ENCODE measurements around the gene KIAA0040. TPM values are rescaled to one million over a fixed set of nuclear protein-coding genes. Genes with fewer than 3 reads are reported as not detected.

The KIAA0040 gene
- total and polyA plus RNA-seq, 10 of the 15 experiments (the other 5 are each of a cell fraction or from before 2014, with no cell fraction given), result 7.6 to 47.7 (median 23.5) TPM

DNA sequence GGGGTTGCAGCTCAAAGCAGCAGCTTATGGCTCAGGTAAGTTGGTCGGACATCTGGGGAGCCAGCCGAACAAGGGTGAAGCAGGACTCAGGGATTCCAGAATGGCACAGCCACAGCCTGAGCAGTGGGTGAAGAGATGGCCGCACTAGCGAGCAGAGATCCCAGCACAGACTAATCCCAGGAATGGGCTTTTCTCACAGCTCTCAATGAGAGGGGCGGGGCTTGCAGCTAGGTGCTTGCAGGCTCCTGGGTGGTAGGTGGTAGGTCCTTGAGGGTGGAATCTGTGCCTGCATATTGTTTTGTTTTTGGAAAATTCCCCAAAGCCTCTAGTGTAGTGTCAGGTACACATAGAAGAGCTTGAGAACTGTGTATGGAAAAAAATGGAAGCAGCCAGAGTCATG, 9.0 kb downstream of the KIAA0040 start:
- in situ Hi-C loops (cut with MboI), result no loop called here
- no peaks in the 10 kb centered on the region for H3K9me3 ChIP-seq (replicated peaks; ENCODE audit: control insufficient read depth, insufficient read depth, low read length)
- 99% methylated on average over 5 of the region's 5 CpGs for WGBS (ENCODE audit: insufficient coverage, insufficient replicate concordance, low lambda C conversion rate, missing lambda C conversion rate)
- H3K9ac ChIP-seq (ENCODE audit: control insufficient read depth, insufficient read depth, low read length), result no peak overlapping the region
- no peak overlapping the region for H3K27ac ChIP-seq (ENCODE audit: control insufficient read depth, insufficient read depth)
- H3K79me2 ChIP-seq (ENCODE audit: control insufficient read depth, insufficient read depth, low read length), result peaks cover 29% of the 10 kb centered on the region
- RAD21 ChIA-PET (ENCODE audit: unreplicated experiment), result interaction anchor here (1.1 to 1.5 kb wide), 3 partner anchors 10 to 32 kb away, joined by 3 to 4 read pairs (median 3); no protein-coding TSS in a partner anchor
- DNase-seq (ENCODE audit: low read depth, low spot score) (no peak), ATAC-seq (no peak), FAIRE-seq (no peak)
- H2AFZ ChIP-seq (ENCODE audit: control insufficient read depth, low read depth, low read length), result no peak overlapping the region
- no peak overlapping the region for H3K4me3 ChIP-seq
- H4K20me1 ChIP-seq (ENCODE audit: control insufficient read depth, insufficient read depth), result no peaks in the 10 kb centered on the region
- no TSS peak for BruUV-seq (replicated peaks)
- POLR2A ChIA-PET, result interaction anchor here (1.1 kb wide), 1 partner anchor 9 kb away, joined by 3 read pairs; no protein-coding TSS in a partner anchor
- SMC1A ChIA-PET (ENCODE audit: uncharacterized antibody, unreplicated experiment), result interaction anchor here (0.8 to 1.1 kb wide), 5 partner anchors 8 to 137 kb away, joined by 3 read pairs; no protein-coding TSS in a partner anchor
- H3K36me3 ChIP-seq (ENCODE audit: control insufficient read depth in 2 of 2, insufficient read depth in 2 of 2, low read length in 1 of 2), result peaks cover 1 to 5% of the 10 kb centered on the region in 2 experiments; a peak in 3 of 4 replicates
- CTCF ChIA-PET, result interaction anchor here (1.0 to 1.7 kb wide), 4 partner anchors 29 to 138 kb away, joined by 3 to 8 read pairs (median 5); no protein-coding TSS in a partner anchor
- intact Hi-C loops (cut with micrococcal nuclease; ENCODE audit: unreplicated experiment), result no loop called here
- H3K4me2 ChIP-seq (ENCODE audit: control insufficient read depth, insufficient read depth), result no peak overlapping the region
- H3K27me3 ChIP-seq (replicated peaks in 1 of 2; ENCODE audit: control insufficient read depth in 2 of 2, insufficient read depth in 2 of 2, low read length in 1 of 2), result no peaks in the 10 kb centered on the region
- peaks cover 26% of the 10 kb centered on the region for H3K4me1 ChIP-seq (ENCODE audit: control insufficient read depth, insufficient read depth, low read length)
- TF ChIP-seq IRF4 (IDR thresholded peaks at IDR 0.05; ENCODE audit: low read depth, low read length) (no peak), RELA (IDR thresholded peaks at IDR 0.05; ENCODE audit: borderline replicate concordance, partially characterized antibody) (no peak), SMC3 (IDR thresholded peaks at IDR 0.05; ENCODE audit: borderline replicate concordance, low read length) (no peak), CBX5 (IDR thresholded peaks at IDR 0.05; ENCODE audit: low read depth) (no peak), POLR2A (IDR thresholded peaks at IDR 0.05; ENCODE audit: low read depth, low read length) (no peak), MYB (IDR thresholded peaks at IDR 0.05; ENCODE audit: borderline replicate concordance, low read depth, low read length) (no peak), CHD4 (IDR thresholded peaks at IDR 0.05) (no peak), MXI1 (IDR thresholded peaks at IDR 0.05; ENCODE audit: low read depth, low read length) (no peak), ZNF384 (IDR thresholded peaks at IDR 0.05; ENCODE audit: borderline replicate concordance, low read depth, low read length) (no peak), CREM (IDR thresholded peaks at IDR 0.05; ENCODE audit: low read depth) (no peak), EED (IDR thresholded peaks at IDR 0.05; ENCODE audit: low read depth) (no peak), ETV6 (conservative IDR thresholded peaks at IDR 0.05 in 1 of 2, IDR thresholded peaks at IDR 0.05 in 1 of 2; ENCODE audit: borderline replicate concordance in 1 of 2, low read depth in 1 of 2) (no peak), DPF2 (IDR thresholded peaks at IDR 0.05) (no peak), CEBPB (IDR thresholded peaks at IDR 0.05; ENCODE audit: borderline replicate concordance in 1 of 2, low read depth in 2 of 2, low read length in 2 of 2) (no peak)
- TF ChIP-seq, protein P1, sequence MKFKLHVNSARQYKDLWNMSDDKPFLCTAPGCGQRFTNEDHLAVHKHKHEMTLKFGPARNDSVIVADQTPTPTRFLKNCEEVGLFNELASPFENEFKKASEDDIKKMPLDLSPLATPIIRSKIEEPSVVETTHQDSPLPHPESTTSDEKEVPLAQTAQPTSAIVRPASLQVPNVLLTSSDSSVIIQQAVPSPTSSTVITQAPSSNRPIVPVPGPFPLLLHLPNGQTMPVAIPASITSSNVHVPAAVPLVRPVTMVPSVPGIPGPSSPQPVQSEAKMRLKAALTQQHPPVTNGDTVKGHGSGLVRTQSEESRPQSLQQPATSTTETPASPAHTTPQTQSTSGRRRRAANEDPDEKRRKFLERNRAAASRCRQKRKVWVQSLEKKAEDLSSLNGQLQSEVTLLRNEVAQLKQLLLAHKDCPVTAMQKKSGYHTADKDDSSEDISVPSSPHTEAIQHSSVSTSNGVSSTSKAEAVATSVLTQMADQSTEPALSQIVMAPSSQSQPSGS (IDR thresholded peaks at IDR 0.05; ENCODE audit: low read length), result no peak
- TF ChIP-seq, protein P2, sequence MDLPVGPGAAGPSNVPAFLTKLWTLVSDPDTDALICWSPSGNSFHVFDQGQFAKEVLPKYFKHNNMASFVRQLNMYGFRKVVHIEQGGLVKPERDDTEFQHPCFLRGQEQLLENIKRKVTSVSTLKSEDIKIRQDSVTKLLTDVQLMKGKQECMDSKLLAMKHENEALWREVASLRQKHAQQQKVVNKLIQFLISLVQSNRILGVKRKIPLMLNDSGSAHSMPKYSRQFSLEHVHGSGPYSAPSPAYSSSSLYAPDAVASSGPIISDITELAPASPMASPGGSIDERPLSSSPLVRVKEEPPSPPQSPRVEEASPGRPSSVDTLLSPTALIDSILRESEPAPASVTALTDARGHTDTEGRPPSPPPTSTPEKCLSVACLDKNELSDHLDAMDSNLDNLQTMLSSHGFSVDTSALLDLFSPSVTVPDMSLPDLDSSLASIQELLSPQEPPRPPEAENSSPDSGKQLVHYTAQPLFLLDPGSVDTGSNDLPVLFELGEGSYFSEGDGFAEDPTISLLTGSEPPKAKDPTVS (IDR thresholded peaks at IDR 0.05; ENCODE audit: low read depth, low read length), result no peak
- TF ChIP-seq, protein P3, sequence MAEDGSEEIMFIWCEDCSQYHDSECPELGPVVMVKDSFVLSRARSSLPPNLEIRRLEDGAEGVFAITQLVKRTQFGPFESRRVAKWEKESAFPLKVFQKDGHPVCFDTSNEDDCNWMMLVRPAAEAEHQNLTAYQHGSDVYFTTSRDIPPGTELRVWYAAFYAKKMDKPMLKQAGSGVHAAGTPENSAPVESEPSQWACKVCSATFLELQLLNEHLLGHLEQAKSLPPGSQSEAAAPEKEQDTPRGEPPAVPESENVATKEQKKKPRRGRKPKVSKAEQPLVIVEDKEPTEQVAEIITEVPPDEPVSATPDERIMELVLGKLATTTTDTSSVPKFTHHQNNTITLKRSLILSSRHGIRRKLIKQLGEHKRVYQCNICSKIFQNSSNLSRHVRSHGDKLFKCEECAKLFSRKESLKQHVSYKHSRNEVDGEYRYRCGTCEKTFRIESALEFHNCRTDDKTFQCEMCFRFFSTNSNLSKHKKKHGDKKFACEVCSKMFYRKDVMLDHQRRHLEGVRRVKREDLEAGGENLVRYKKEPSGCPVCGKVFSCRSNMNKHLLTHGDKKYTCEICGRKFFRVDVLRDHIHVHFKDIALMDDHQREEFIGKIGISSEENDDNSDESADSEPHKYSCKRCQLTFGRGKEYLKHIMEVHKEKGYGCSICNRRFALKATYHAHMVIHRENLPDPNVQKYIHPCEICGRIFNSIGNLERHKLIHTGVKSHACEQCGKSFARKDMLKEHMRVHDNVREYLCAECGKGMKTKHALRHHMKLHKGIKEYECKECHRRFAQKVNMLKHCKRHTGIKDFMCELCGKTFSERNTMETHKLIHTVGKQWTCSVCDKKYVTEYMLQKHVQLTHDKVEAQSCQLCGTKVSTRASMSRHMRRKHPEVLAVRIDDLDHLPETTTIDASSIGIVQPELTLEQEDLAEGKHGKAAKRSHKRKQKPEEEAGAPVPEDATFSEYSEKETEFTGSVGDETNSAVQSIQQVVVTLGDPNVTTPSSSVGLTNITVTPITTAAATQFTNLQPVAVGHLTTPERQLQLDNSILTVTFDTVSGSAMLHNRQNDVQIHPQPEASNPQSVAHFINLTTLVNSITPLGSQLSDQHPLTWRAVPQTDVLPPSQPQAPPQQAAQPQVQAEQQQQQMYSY (CRISPR knock-in tag; IDR thresholded peaks at IDR 0.05), result no peak
